ENCODE measurements around the gene EPHA8.
A peak's percentile ranks its signal among the peaks of the same experiment; 100 is the strongest.

Gene EPHA8

DNA sequence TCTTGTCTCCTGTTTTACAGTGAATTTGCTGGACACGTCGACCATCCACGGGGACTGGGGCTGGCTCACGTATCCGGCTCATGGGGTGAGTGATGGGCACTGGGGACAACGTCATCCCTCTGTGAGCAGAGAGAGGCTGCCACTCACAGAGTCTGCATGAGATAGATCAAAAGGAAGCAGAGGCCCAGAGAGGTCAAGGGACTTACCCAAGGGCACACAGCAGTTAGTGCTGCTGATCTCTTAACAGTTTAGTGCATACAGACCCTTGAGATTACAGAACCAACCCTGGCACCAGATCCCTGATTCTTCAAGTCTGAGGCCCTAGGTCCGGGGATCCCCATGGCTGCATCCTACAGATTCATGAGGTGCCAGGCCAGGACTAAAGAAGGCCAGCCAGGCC lies 6.0 kb downstream of the EPHA8 start:
- no peak for DNase-seq

DNA sequence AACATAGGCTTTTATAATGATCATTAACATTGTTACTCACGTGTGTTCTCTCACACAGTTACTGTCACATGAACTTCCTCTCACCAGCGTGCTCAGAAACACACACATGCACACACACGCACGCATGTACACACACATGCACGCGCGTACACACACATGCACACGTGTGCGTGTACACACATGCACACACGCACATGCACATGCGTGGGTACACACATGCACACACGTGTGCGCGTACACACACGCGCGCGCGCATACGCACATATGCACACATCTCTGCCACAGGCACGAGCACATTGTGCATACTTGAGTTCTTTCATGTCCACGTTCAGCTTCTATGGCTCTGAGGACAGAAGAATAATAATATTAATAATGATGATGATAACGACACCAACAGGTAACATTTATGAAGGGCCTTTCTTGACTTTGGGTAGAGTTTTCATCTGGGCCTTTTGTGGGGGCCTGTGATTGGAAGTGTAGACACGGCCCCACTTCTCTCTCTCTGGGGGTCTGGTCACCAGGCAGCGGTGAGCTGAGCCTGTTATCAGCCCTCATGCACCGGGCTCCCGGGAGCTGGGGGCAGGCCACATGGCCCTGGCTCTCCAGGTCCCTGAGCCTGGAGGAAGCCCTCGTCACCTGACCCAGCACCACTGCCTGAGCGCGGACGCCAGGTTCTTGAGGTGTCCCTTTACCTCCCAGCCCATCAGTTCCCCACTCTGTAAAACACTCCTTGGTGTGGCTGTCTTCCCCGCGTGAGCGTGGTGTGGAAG lies 7.0 kb downstream of the EPHA8 start:
- no peak for DNase-seq

DNA sequence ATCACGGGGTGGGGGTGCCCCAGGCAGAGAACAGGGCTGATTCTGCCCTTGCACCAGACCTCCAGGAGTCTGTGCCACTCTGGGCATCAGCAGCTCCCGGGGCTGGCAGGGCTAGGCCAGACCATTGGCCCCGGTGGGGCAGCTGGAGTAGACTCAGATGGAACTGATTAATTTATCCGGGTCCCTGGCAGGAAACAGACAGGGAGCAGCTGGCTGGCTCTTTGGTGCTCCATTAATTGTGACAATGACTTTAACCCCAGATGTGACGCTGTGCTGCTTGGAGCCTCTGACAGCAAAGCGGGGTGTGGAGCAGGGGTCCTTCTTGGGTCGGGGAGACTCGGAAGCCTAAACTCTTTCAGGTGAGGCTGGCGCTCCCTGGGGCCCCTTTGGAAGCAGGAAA lies 9.5 kb downstream of the EPHA8 start:
- DNase-seq, result no peak

DNA sequence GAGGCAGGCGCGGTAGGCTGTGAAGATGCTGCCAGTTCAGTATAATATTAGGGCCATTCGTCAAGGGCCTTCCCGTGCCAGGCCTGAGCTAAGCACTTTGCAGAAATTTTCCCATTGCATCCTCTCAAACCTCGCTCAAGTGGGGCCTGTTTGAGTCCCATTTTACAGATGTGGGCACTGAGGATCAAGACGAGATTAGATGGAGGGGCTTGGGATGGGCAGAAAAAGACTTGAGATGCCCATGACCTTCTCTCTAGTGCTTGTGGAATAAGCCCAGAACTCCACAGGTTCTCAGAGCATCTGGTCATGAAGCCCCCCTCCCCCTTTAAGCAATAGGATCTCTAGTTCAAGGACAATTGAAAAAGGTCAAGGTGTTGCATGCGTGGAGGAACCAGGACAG lies 9.9 kb downstream of the EPHA8 start:
- DNase-seq, result no peak

DNA sequence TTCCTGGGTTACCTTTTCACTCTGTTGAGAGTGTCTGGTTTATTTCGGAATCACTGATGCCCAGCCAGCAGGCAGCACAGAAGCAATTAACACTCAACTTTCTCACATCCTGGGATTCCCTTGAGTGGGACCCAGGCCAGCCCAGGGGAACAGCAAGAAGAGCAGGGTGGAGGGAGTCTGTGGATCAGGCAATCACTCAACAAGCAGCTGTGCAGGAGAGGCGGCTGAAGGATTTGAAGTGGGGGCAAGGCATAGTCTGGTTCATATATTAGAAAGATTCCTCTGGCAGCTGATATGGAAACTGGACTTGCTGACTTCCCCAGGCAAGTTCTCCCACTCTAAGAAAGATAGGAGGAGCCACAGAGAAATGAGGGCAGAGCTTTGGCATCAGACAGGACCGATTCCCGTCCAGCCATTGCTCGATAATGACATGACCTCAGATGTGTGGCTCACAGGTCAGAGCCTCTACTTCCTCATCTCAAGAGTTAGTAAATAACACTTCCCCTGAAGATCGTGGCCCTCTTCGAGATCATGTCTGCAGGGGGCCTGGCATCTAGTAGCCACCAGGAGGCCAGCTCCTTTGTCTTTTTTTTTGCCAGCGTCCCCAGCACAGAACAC lies 12.4 kb downstream of the EPHA8 start:
- DNase-seq, result no peak

DNA sequence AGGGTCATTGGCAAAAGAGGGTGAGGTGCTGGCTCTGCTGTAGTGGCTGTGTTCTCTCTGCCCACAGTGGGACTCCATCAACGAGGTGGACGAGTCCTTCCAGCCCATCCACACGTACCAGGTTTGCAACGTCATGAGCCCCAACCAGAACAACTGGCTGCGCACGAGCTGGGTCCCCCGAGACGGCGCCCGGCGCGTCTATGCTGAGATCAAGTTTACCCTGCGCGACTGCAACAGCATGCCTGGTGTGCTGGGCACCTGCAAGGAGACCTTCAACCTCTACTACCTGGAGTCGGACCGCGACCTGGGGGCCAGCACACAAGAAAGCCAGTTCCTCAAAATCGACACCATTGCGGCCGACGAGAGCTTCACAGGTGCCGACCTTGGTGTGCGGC lies 12.9 kb downstream of the EPHA8 start:
- DNase-seq, result no peak

DNA sequence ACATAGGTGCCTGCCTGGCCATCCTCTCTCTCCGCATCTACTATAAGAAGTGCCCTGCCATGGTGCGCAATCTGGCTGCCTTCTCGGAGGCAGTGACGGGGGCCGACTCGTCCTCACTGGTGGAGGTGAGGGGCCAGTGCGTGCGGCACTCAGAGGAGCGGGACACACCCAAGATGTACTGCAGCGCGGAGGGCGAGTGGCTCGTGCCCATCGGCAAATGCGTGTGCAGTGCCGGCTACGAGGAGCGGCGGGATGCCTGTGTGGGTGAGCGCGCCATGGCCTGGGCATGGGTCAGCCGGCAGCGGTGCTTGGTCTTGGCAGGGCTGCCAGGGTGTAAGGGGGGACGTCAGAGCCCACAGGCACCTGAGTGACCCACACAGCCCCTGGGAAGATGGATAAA lies 13.3 kb downstream of the EPHA8 start:
- no peak for DNase-seq

DNA sequence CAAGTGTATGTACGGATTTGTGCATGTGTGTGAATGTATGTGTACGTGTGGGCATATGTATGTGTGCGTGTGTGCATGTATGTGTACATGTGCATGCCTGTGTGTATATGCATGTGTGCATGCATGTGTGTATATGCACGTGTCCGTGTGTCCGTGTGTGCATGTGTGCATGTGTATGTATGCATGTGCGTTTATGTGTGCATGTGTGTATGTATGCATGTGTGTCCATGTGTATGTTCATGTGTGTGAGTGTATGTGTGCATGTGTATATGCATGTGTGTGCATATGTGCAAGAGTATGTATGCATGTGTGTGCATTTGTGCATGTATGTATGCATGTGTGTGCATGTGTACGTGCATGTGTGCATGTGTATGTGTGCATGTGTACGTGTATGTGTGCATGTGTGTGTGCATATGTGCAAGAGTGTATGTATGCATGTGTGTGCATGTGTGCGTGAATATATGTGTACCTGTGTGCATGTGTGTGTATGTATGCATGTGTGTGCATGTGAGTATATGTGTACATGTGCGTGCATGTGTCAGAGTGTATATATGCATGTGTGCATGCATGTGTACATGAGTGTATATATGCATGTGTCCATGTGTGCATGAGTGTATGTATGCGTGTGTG lies 15.6 kb downstream of the EPHA8 start:
- DNase-seq, result no peak

DNA sequence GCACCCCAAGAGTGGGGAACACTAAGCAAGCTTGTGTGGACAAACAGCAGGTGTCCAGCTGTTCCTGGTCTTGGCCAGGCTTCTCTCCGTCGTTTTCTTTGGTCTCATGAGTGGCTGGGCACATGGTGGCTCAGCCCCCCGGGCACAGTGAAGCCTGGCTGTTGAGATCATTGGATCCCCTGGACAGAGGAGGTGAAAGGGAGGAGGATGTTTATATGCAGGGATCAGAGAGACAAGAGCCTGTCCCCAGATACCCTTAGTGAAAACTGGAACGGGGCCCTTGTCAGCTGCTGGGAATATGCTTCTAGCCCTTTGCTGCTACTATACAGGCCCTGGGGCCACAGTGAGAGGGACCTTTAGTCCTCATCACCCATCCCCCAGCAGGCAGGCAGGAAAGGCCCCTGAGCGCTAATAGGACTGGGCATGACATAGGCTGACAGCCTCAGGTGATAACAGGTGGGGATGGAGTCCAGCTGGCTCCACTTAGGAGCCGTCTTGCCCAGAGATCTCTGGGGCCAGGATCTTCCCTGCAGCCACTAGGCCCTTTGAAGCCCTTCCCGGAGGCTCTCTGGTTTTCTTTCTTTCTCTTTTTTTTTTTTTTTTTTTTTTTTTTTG lies 16.4 kb downstream of the EPHA8 start:
- DNase-seq, result no peak

DNA sequence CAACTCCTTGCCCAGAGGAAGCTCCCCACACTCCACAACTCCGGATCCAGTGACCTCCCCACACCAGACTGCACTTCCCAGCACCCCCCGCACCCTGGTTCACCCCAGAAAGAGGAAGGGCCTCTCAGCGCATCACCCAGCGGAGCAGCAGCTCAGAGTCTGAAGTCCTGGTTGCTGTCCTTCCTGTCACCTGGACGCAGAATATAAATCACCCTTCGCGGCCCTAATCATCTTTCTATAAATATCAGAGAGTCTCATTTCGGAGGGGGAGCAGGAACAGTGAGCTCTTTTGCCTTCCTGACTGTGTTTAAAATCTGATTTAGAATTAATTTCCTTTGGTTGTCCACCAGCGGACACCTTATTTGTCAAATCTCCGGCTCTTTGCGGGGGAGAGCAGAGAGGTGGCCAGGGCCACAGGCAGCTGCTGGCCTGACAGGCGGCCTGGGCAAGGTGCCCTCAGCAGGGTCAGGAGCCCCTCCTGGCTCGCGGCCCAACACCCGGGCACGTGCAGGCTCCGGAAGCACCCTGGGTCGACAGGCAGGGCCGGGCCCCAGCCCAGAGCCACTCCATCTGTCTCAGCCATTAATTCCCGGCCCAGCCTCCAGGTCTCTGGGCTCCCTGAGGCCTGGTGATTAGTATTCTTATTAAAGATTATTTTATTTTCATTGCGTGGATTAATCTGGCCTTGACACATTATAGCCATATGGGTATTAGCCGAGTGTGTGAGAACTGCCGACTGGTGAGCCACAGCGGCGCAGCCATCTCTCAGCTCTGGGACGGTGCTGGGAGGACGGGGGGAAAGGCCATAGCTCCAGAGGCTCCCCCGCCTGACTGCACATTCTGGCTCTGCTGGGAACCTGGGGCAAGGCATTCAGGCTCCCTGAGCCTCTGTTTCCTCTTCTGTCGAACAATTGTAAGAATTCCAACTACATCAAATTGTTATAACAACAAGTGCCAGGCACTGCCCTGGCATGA lies 19.7 kb downstream of the EPHA8 start:
- peak; percentile 69 to 85 for DNase-seq

DNA sequence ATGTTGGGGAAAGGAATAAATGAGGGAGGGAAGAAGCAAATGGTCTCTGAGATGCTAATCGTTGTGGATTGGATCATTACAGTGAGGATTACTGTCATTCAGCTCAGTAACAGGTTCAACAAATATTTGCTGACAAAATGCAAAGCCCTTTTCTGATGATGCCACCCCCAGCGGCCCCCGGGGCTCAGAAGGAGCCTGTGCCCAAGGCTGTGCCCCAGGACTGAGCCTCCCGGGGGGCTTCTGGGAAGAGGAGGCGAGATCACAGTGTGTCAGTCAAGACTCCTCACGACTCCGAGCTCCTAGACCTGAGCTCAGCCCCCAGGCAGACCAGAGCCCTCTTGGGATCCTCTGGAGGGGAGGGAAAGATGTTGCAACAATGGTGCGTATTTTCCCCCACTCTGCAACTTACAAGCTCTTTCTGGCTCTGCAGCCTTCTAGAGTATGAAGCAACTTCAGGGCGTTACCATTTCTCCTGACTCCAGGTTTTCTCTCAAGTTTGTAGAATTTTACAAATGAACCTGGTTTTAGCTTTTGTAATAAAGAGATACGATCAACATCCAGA lies 20.8 kb downstream of the EPHA8 start:
- peak in 1 of 2 experiments; percentile 36 for DNase-seq

DNA sequence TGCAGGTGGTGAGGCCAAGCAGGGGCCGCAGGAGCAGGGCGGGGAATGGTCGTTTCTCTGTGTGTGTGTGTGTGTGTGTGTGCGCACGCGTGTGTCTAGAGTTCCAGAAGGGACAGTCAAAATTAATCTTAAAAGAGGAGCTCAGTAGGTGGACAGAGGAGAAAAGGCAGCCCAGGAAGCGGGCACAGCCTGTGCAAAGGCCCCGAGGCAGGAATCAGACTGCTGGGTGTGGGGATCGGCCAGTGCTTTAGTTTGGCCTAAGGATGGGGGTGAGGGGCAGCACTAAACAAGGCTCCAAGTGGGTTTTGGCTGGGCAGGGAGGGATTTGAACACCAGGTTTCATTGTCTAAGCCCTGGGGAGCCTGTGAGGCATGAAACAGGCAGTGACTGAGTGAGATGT lies 21.7 kb downstream of the EPHA8 start:
- DNase-seq, result no peak

DNA sequence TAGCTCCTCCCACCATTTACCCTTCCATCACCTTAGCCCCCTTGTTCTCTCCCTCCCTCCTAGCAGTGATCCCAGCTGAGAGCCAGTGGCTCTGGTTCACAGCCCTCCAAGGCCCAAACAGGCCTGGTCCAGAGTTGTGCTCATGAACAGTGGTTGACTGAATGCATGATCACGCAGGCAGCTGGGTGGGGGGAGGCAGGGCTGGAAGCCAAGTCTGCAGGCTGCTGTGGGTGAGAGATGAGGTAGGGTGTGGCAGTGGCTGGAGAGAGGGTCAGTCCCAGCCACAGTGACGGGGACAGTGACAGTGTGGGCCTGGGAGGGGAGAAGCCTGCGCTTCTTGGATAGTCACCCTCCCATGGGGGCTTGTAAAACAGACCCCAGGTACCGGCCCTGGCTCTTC lies 22.2 kb downstream of the EPHA8 start:
- no peak for DNase-seq

DNA sequence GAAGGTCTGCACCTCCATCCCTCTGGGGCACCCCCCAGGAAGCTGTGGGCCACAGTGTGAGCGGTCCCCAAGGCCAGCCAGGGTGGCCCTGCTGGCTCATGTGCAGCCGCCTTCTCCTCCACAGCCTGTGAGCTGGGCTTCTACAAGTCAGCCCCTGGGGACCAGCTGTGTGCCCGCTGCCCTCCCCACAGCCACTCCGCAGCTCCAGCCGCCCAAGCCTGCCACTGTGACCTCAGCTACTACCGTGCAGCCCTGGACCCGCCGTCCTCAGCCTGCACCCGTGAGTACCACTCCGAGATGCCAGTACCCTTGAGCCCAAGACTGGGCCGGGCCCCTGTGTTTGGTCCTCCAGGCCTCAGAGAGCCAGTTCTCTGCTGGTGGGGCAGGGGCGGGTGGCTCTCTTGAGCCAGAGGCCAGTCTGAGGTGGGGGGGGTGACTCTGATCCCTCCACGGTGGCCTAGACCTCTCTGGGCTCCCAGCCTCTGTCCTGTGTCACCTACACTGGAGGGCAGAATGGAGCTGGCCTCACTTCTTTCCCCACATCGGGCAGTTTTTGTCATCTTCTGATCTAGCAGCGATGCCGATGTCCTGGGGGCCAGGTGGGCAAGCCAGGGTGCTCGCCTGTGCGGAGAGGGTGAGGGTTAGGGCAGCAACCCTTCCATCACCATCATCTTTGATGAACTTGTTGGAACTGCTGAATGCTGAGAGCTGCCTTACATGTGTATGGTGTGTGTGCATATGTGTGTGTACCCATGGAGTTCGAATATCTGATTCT lies 23.3 kb downstream of the EPHA8 start:
- no peak for DNase-seq

DNA sequence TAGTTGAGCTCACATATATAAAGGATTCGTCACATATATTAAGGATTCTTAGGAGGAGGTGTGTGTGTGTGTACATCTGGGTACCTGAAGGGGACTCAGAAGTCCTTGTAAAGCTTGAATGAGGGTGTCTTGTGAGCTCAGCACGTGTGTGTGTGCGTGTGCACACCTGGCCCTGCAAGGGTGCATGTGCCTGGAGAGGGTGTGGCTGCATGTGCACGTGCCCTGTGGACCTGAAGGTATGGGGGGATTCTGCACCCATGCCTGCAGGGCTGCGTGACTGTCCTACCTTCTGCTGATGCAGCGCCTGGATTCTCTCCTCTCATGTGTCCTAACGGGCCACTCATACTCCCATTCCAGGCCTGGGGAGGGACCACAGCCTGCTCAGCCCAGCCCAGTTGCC lies 24.0 kb downstream of the EPHA8 start:
- DNase-seq, result no peak

DNA sequence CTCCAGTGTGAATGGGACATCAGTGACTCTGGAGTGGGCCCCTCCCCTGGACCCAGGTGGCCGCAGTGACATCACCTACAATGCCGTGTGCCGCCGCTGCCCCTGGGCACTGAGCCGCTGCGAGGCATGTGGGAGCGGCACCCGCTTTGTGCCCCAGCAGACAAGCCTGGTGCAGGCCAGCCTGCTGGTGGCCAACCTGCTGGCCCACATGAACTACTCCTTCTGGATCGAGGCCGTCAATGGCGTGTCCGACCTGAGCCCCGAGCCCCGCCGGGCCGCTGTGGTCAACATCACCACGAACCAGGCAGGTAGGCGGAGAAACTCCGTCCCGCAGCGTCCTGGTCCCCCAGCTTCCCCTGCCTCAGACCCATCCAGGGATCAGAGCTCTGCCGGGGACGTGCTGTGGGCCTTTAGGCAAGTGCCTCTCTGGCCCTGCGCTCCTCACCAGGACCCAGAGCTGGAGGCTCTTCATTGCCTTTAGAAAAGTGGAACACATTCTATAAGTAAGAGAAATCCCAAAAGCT lies 25.7 kb downstream of the EPHA8 start:
- no peak for DNase-seq

DNA sequence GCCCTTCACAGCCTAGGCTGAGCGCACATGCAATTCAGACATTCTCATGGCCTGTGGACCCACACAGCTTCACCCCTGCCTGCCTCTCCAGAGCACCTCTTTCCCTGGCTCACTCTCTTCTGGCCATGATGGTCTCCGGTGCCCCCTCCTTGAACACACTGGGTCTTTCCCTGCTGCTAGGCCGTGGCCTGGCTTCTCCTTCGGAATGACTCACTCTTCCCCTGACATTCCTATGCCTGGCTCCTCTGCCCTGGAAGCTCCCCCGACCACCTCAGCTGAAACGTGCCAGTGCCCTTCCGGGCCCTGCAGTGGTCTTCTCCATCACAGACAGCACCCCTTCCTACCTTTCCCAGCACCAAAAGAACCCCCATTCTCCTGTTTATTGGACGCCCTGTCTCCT lies 28.3 kb downstream of the EPHA8 start:
- no peak for DNase-seq

DNA sequence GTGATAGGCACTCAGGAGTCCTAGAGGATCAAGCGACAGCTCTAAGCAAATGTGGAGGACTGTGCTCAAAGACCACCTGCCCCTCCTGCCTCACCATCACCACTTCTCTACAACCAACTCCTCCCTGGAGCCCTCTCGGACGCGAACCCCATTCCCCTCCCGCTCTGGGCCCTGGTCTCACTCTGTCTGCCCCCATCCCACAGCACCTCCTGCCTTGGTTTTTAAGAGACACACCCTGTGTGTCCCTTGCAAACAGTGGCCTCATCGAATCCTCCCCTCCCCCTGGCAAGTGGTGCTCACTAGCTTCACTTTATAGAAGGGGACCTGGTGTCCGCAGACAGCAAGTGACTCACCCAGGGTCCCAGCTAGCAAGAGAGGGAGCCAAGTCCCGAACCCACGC lies 28.8 kb downstream of the EPHA8 start:
- DNase-seq, result no peak

DNA sequence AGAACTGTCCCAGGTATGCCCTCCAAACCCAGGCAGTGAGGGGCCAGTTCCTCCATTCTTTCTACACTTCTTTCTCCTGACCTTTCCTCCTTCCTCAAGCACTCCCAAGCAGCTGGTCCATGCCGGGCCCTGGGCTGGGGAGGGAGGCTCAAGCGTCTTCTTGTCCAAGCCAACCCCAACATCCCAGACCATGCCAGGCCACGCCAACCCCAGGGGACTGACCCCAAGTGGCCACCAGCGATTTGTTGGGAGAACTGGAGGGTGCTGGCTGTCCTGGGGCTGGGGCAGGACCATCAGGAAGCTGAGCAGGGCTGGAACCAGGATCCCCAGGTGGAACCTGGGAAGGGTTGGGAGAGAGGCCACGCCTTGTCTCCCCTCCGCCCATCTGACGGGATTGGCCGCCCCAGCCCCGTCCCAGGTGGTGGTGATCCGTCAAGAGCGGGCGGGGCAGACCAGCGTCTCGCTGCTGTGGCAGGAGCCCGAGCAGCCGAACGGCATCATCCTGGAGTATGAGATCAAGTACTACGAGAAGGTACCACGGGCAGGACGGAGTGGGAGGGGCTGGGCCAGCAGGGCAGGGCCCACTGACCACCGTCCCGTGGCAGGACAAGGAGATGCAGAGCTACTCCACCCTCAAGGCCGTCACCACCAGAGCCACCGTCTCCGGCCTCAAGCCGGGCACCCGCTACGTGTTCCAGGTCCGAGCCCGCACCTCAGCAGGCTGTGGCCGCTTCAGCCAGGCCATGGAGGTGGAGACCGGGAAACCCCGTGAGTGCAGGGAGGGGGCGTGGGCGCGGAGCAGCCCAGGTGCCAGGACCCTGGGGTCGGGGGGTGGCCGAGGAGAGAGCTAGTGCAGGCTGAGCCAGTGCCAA lies 29.9 kb downstream of the EPHA8 start:
- DNase-seq, result no peak

DNA sequence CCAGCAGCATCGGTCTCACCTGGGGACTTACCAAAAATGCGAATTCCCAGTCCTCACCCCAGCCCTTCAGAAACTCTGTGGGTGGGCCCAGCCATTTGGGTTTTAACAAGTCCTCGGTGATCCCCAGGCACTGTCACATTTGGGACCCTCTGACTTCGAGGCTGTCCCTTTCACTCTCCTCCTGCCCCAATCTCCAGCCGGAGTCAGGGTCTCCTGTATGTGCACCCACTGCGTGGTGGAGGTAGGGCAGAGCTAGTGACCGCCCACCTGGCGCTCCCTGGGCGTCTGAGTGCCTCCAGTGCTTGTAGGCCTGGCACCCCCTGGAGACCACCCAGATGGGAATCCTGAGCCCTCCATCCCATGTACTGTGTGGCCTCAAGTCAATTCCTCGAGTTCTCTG lies 31.1 kb downstream of the EPHA8 start:
- DNase-seq, result no peak

Measured in NCI-H2081 (cell line).